A549 (cell line): ENCODE results near the gene ASXL3. TPM values are rescaled to one million over a fixed set of nuclear protein-coding genes. Genes with fewer than 3 reads are reported as not detected.

ENCODE experiments used
- ATAC-seq, 2 experiments: fragments of 200-7000 bp in 1 of 2; fragments of >200 bp in 1 of 2; cut with Nextera tagmentation in 1 of 2; cut with Tn5 transposase in 1 of 2; 3 replicates each; pipeline versions ENCODE4 v1.8.0 to v1.9.1; 2018 to 2020; ENCODE audit warnings: mild to moderate bottlenecking in 1 of 2, moderate library complexity in 1 of 2
- CTCF ChIA-PET: fragments of 300-600 bp; sonication (Branson Sonifier 250); formaldehyde crosslinking; extraction: SDS; loops from one replicate; lab custom pipeline; 2021; ENCODE audit warnings: antibody characterized with exemption, inconsistent platforms; lab: Yijun Ruan, JAX
- POLR2A ChIA-PET: fragments of 350-600 bp; formaldehyde crosslinking; extraction: SDS; loops from one replicate; lab custom pipeline; 2021; ENCODE audit warnings: antibody characterized with exemption, inconsistent platforms; lab: Yijun Ruan, JAX
- DNase-seq, 2 experiments: peaks; one replicate each; pipeline versions ENCODE4 v3.0.0 to v3.0.0-alpha.2; 2011 to 2016; ENCODE audit warnings: low read depth in 1 of 2, low spot score in 1 of 2
- FAIRE-seq: peaks from 2 replicates; lab custom pipeline; 2011; peaks lifted over from hg19 to GRCh38; lab: Jason Lieb, UNC
- H3K27ac ChIP-seq, 2 experiments: fragments of >200 bp; sonication (Bioruptor Twin); formaldehyde crosslinking; 3 replicates each; pipeline ENCODE4 v1.5.1; 2016 to 2017
- H3K4me1 ChIP-seq: fragments of >200 bp; sonication (Bioruptor Twin); formaldehyde crosslinking; 3 replicates; pipeline ENCODE4 v1.6.1; 2016
- H3K4me2 ChIP-seq: fragments of >200 bp; sonication (Bioruptor Twin); formaldehyde crosslinking; 3 replicates; pipeline ENCODE4 v1.6.1; 2016
- H3K4me3 ChIP-seq: fragments of >200 bp; sonication (Bioruptor Twin); formaldehyde crosslinking; 3 replicates; pipeline ENCODE4 v1.5.1; 2016
- H3K9me3 ChIP-seq: fragments of >200 bp; sonication (Bioruptor Twin); formaldehyde crosslinking; 3 replicates; pipeline ENCODE4 v1.6.1; 2016
- ATOH8 ChIP-seq: fragments of 250-450 bp; sonication (Bioruptor Pico); IDR thresholded peaks from 2 replicates; pipeline ENCODE4 v1.5.0; 2020; ENCODE audit warnings: low read depth, mild to moderate bottlenecking, moderate library complexity
- CBX2 ChIP-seq: fragments of 200-600 bp; sonication (generic); IDR thresholded peaks from 2 replicates; pipeline ENCODE4 v1.6.1; 2016; ENCODE audit warnings: low read depth, mild to moderate bottlenecking, borderline replicate concordance
- CBX8 ChIP-seq: fragments of 200-600 bp; sonication (generic); IDR thresholded peaks from 2 replicates; pipeline ENCODE4 v1.6.1; 2016
- CEBPB ChIP-seq, 2 experiments: fragments of >200 bp in 1 of 2; sonication (Bioruptor Twin) in 1 of 2; formaldehyde crosslinking in 1 of 2; IDR thresholded peaks; 2 replicates each; pipeline ENCODE4 v1.6.1; 2012 to 2016
- CTCF ChIP-seq: fragments of >200 bp; sonication (Bioruptor Twin); formaldehyde crosslinking; IDR thresholded peaks from 3 replicates; pipeline ENCODE4 v1.5.1; 2016
- E2F6 ChIP-seq: IDR thresholded peaks from 2 replicates; pipeline ENCODE4 v1.6.1; 2012; ENCODE audit warnings: low read depth, borderline replicate concordance
- FOSB ChIP-seq: fragments of 250-450 bp; sonication (Bioruptor Pico); IDR thresholded peaks from 2 replicates; pipeline ENCODE4 v1.5.0; 2020; ENCODE audit warnings: mild to moderate bottlenecking, moderate library complexity
- FOXS1 ChIP-seq: fragments of 250-450 bp; sonication (Bioruptor Pico); IDR thresholded peaks from 2 replicates; pipeline ENCODE4 v1.5.0; 2020; ENCODE audit warnings: mild to moderate bottlenecking, moderate library complexity
- HEYL ChIP-seq: fragments of 250-450 bp; sonication (Bioruptor Pico); IDR thresholded peaks from 2 replicates; pipeline ENCODE4 v1.8.0; 2021; ENCODE audit warnings: mild to moderate bottlenecking, moderate library complexity
- HMGXB4 ChIP-seq: fragments of 250-450 bp; sonication (Bioruptor Pico); IDR thresholded peaks from 2 replicates; pipeline ENCODE4 v1.5.0; 2021; ENCODE audit warnings: mild to moderate bottlenecking, moderate library complexity, borderline replicate concordance
- HOXB13 ChIP-seq: fragments of 250-450 bp; sonication (Bioruptor Pico); IDR thresholded peaks from 2 replicates; pipeline ENCODE4 v1.5.0; 2020; ENCODE audit warnings: low read depth, mild to moderate bottlenecking, moderate library complexity
- HOXB5 ChIP-seq: fragments of 250-450 bp; sonication (Bioruptor Pico); IDR thresholded peaks from 2 replicates; pipeline ENCODE4 v1.5.0; 2020; ENCODE audit warnings: mild to moderate bottlenecking, moderate library complexity
- JUN ChIP-seq, 2 experiments: fragments of >200 bp; sonication (Bioruptor Twin); formaldehyde crosslinking; IDR thresholded peaks; 2 replicates in 1 of 2; 3 replicates in 1 of 2; pipeline ENCODE4 v1.6.1; 2016 to 2017
- KDM1A ChIP-seq: fragments of 200-600 bp; sonication (generic); IDR thresholded peaks from 2 replicates; pipeline ENCODE4 v1.6.1; 2016; ENCODE audit warnings: low read depth, mild to moderate bottlenecking
- MAX ChIP-seq: IDR thresholded peaks from 2 replicates; pipeline ENCODE4 v1.6.1; 2012
- NR3C1 ChIP-seq: fragments of >200 bp; sonication (Bioruptor Twin); formaldehyde crosslinking; IDR thresholded peaks from 3 replicates; pipeline ENCODE4 v1.6.1; 2017
- POLR2A ChIP-seq: IDR thresholded peaks from 2 replicates; pipeline ENCODE4 v1.6.1; 2012; ENCODE audit warnings: mild to moderate bottlenecking, low read length
- RFX5 ChIP-seq: fragments of 450-650 bp; IDR thresholded peaks from 2 replicates; pipeline ENCODE4 v1.7.1; 2014; ENCODE audit warnings: antibody characterized with exemption, mild to moderate bottlenecking, moderate library complexity
- RNF2 ChIP-seq: fragments of 200-600 bp; sonication (generic); IDR thresholded peaks from 2 replicates; pipeline ENCODE4 v1.6.1; 2016; ENCODE audit warnings: low read depth, mild to moderate bottlenecking, antibody characterized with exemption, moderate library complexity, borderline replicate concordance
- SMC3 ChIP-seq: fragments of >200 bp; sonication (Bioruptor Twin); formaldehyde crosslinking; IDR thresholded peaks from 3 replicates; pipeline ENCODE4 v1.6.1; 2018; ENCODE audit warnings: inconsistent platforms
- USF2 ChIP-seq: fragments of 450-650 bp; IDR thresholded peaks from 2 replicates; pipeline ENCODE4 v1.6.1; 2014; ENCODE audit warnings: antibody characterized with exemption
- ZC3H11A ChIP-seq: fragments of 450-650 bp; IDR thresholded peaks from 2 replicates; pipeline ENCODE4 v1.6.1; 2014; ENCODE audit warnings: antibody characterized with exemption, mild to moderate bottlenecking
- WGBS: methylation state at CpG from one replicate; pipeline ENCODE4 v1.1.6; 2017; ENCODE audit errors: missing lambda C conversion rate; 5-methylcytosine and 5-hydroxymethylcytosine counted together
- polyA plus RNA-seq, 4 experiments: library from polyadenylated mRNA; depleted of rRNA in 3 of 4; stranded (reverse); fragments of >200 nt; fragmentation: RNase III in 1 of 4; extraction: RNeasy Plus Mini Kit Qiagen cat#74134 plus additional on column Dnase treatment in 1 of 4; gene quantifications; 2 replicates in 3 of 4; 3 replicates in 1 of 4; pipeline ENCODE4 v1.2.3, GENCODE V29; 2011 to 2017

ASXL3 gene
- polyA plus RNA-seq, 2 of the 4 experiments (the other 2 are of a cell fraction): not detected

- Histone ChIP-seq H3K4me3 (no peak overlapping the region), H3K9me3 (no peaks in the 10 kb centered on the region), H3K27ac (no peak overlapping the region), H3K4me1 (no peaks in the 10 kb centered on the region), H3K4me2 (no peak overlapping the region)
- WGBS: 19% methylated on average over 3 of the region's 3 CpGs
- ChIA-PET CTCF (no interaction called here), POLR2A (no interaction called here)
- FAIRE-seq (no peak), DNase-seq (no peak), ATAC-seq (no peak)
- TF ChIP-seq RNF2 (no peak), HOXB5 (CRISPR knock-in tag) (no peak), KDM1A (no peak), POLR2A (no peak), USF2 (no peak), FOSB (CRISPR knock-in tag) (no peak), MAX (no peak), CBX2 (no peak), HMGXB4 (CRISPR knock-in tag) (no peak), HOXB13 (CRISPR knock-in tag) (no peak), HEYL (no peak), CBX8 (no peak), ZC3H11A (no peak), CEBPB (IDR thresholded peaks at IDR 0.05) (no peak), FOXS1 (CRISPR knock-in tag) (no peak), E2F6 (no peak), ATOH8 (no peak), RFX5 (no peak), NR3C1 (no peak)
These were observed 172.3 kb downstream of the ASXL3 start for GRCh38 chr18:33750366-33750765.

GRCh38 chr18:33751613-33752221 is 173.7 kb downstream of the ASXL3 start:
- CTCF ChIA-PET: no interaction called here
- Histone ChIP-seq H3K27ac (no peak overlapping the region), H3K9me3 (no peaks in the 10 kb centered on the region), H3K4me2 (no peak overlapping the region), H3K4me3 (no peak overlapping the region)
- WGBS: 12% methylated on average over 4 of the region's 4 CpGs
- no peak for ATAC-seq
- no peak for FAIRE-seq
- DNase-seq: peak in 1 of 2 experiments; percentile 7
- peak; percentile 15; the same call in 1 of the 3 replicates for TF ChIP-seq SMC3
- TF ChIP-seq CTCF: peak; percentile 23; the same call in 1 of the 3 replicates
- TF ChIP-seq JUN (IDR thresholded peaks at IDR 0.05): no peak
- TF ChIP-seq, all 56 proteins: peak for 2
- POLR2A ChIA-PET: no interaction called here
- H3K4me1 ChIP-seq: no peaks in the 10 kb centered on the region
